HG03520 (cell line): ENCODE results near the gene PLCB4.

Experiments
- ATAC-seq: cut with Tn5 transposase; IDR thresholded peaks from one replicate; pipeline ENCODE4 v1.9.1; 2021; ENCODE audit warnings: mild to moderate bottlenecking, moderate library complexity; ENCODE audit not compliant: unreplicated experiment

PLCB4 gene

DNA sequence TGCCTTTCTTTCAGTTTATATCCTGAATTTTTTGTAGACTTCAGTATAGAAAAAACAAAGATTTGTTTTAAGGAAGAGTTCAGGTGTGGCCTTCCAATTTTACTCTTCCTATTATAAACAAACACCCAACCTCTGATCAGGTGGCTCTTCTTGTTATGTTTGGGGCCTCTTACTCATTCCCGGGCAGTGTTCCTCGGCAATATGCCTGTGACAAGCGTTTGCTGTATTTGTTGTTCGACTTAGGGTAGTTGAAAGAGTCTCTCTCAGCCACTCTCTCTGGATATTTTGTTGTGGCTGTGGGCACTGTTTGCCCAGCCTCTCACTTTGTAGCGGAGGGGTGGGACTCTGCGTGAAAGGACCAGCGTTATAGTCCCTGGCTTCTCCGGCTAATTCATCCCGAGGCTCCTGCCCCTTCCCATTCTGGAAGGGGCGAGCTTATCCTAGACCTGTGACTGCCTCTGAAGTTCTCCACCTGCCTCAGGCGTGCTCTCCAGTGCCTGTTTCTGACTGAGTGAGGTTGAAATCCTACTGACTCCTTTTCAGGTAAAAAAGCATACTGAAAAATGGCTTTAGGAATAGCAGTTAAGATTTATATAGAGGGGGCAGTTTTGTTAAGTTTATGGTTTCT is 97.4 kb downstream of the PLCB4 start:
- ATAC-seq, result no peak

GRCh38 chr20:9169409-9169808 is 100.5 kb downstream of the PLCB4 start:
- ATAC-seq, result no peak

DNA sequence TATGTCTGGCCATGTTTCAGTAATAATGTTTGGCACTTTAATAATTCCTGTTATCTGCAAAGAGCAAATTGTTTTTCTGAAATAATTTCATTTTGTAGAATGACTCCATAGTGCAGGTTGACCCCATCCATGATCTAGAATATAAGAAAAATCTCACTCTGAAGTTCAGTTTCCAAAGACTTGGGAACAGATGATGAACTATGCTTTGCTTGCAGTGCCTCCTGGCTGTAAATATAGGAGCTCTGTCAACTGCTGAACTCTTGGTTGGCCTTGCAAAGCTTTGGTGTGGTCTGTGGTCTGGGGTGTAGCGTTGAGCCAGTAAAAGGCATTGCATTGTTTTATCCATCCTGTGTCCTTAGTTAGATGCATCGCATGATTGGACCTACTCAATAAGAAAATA is 104.0 kb downstream of the PLCB4 start:
- ATAC-seq, result no peak

DNA sequence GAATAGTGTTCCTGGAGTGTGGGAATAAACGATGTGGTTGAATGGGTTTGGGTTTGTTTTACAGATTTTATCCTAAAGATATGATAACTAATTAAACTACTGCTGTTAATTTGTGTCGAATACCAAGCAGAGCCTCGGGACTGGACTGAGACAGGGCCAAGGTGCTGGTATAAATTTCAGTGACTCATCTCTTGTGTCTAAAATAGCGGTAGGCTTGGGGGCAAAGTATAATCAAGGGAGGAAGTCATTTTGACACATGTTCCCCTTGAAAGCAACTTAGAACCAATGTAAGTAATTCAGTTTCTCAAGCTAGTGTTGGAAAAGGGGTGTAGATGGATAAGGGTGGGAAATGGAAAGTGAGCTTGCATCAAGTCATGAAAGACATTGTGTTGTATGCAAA is 108.4 kb downstream of the PLCB4 start:
- no peak for ATAC-seq

GRCh38 chr20:9179193-9179802 is 110.4 kb downstream of the PLCB4 start:
- ATAC-seq, result no peak

DNA sequence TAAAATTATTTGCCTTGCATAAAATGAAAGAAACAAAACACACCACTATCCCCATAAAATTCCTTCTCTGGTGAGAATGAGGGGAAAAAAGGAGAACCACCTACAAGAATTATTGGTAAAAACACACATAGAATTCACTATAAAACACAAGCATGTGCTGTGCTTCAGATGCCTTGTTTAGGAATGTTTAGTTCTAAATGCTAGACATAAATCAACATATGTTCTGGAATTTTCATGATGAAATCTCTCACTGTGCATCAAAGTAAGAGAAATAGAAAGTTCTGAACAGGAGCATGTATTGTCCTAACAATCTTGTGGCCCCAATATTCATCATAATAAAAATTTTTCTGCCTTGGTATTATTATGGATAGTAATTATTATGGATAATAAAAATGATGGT is 111.0 kb downstream of the PLCB4 start:
- ATAC-seq, result no peak

GRCh38 chr20:9180481-9181257 is 111.8 kb downstream of the PLCB4 start:
- ATAC-seq, result no peak

DNA sequence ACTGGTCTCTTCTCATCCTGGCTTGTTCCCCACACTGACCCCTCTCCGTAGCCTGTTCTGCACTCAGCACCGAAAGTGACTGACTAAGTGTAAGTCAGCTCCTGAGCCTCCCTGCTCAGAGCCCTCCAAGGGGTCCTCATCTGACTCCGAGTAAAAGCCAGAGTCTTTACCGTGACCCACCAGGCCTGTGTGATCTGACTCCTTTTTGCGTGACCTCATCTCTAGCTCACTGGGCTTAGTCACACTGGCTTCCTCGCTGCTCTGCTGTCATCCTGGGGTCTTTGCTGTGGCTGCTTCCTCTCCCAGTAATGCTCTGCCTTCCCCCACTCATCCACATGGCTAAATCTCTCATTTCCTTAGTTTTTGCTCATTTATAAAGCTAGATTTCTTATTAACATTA is 116.6 kb downstream of the PLCB4 start:
- no peak for ATAC-seq

DNA sequence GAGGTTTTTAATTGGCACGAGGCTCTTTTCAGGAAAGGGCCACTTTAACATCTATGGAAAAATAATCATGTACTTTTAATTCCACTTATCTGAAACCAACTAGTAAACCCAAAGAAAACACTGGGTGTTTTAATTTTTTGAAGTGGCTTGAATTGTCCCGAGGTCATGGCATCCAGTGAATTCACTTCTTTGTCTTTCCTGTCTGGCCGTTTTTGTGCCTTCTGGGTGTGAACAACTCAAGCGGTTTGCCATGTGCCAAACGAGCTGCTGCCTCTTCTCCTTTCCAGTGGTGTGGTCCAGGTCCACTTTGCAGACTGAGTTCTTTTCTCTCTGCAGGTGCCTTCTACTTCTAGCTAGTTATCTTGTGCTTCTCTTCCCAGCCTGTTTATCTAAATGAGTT is 117.5 kb downstream of the PLCB4 start:
- ATAC-seq, result no peak

DNA sequence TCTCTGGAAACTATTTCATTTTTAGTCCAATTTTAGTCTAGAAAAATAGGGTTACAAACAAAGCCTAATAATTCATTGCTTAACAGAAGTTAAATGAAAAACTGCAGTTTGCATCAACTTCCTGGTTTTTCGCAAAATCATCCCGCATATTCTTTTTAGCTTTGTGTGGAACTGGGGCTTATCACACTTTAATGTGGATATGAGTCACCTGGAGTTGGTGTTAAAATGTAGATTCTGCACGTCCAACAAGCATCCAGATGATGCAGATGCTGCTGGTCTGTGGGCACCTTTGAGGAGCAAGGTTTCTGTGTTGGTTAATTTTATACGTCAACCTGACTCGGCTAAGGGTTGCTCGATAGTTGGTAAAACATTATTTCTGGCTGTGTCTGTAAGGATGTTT is 126.1 kb downstream of the PLCB4 start:
- ATAC-seq, result no peak

GRCh38 chr20:9196110-9196509 is 127.2 kb downstream of the PLCB4 start:
- ATAC-seq, result no peak

DNA sequence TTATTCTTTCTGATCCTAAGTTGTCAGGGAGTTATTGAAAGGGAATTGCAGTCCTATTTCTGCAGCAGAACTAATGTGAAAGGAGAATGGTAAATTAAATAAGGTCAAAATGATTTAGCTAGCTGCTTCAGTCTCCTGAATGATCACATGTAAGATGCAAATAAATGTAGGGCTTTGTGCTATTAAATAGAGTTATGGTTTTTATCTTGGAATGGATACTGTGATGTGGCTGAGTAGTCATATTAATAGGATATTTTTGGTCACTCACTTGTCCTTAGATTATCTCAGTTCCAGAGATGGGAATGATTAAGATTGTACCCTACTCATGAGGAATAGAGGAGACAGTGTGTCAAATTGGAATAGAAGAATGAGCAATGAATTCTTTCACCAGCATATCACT is 129.6 kb downstream of the PLCB4 start:
- no peak for ATAC-seq

DNA sequence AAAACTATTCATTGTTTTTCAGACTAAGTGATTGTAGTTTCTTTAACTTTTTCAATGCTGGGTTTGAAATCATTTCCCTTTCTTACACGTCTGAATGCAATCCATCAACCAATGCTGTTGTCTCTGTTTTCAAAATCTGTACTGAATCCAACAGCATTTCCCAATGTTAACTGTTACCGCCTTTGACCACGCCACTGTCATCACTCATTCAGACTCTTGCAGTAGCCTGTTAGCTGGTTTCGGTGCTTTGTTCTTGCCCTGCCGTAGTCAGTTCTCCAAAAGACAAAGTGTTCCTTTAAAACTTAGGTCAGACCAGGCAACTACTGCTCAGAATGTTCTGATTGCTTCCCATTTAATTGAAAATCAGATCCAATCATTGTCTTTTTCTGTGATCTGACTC is 131.3 kb downstream of the PLCB4 start:
- no peak for ATAC-seq

GRCh38 chr20:9200620-9201019 is 131.7 kb downstream of the PLCB4 start:
- ATAC-seq, result no peak

DNA sequence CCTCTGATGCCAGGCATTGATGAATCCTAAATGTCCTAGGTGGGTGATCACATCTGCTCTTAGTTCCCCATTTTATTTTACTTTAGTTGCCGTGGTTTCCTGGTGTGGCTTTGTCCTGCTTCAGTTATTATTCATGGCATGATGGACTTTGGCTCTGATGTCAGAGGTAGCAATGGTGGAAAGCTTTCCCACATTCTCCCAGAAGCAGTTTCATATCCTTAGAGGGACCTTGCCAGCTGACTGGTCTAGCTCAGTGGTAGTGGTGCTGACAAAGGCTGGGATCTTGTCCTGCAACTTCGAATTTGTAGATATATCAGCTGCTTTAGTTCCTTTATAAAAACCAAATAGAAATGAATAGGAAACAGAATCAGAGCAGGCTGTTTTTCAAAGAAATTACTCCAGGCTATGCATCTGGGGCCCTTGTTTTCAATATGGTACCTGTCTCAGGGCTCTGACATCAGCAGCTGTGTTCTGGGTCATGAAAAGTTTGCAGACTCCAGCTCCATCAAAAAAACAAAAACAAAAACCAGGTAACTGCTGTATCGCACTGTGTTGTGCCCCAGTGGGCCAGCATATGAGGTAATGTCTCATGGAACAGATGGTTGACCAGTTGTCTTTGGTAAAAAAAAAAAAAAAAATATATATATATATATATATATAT is 133.7 kb downstream of the PLCB4 start:
- ATAC-seq, result no peak

DNA sequence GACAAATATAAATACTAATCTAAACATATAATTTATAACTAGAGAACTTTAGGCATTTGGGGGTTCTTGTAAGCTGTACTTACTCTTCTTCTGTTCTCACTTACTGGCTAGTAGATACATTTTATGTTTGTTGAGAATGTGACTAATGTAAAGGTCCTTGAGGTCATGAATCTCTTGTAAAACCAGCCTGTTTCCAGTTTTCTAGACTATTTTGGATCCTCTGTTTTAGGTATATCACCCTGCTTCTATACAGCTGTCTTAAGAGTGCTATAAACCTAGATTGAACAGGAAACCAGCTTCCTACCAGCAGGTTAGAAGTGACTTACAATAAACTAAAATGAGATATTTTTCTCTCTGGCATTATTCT is 134.2 kb downstream of the PLCB4 start:
- ATAC-seq, result no peak

DNA sequence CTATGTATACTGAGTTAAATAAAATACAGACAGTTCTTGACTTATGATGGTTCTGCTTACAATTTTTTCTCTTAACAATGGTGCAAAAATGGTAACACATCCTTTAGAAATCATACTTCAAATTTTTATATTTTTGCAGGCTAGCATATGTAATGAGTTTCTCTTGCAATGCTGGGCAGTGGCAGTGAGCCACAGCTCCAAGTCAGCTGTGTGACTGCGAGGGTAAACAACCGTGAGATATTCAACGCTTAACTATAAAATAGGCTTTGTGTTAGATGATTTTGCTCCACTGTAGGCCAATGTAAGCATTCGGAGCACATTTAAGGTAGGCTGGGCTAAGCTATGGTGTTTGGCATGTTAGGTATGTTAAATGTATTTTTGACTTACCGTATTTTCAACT is 136.1 kb downstream of the PLCB4 start:
- ATAC-seq, result no peak

GRCh38 chr20:9206486-9206885 is 137.6 kb downstream of the PLCB4 start:
- ATAC-seq, result no peak

DNA sequence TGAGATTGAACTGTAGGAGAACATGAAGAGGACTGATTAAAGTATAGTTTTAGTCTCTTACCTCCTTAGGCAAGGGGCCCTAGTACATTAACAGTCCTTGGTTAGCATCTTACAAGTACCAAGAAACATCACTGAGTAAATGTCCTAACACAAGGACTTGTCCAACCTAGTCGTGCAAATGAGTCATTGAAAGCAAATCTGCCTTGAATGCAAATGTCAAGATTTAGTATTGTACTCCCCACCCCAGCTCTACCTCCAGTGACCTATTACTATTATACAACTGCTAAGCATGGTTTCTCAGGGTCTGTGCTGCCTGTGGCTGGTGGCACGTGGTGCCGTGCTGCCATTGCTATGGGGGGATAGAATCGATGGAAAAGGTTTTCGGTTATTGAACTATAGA is 138.4 kb downstream of the PLCB4 start:
- ATAC-seq, result no peak

DNA sequence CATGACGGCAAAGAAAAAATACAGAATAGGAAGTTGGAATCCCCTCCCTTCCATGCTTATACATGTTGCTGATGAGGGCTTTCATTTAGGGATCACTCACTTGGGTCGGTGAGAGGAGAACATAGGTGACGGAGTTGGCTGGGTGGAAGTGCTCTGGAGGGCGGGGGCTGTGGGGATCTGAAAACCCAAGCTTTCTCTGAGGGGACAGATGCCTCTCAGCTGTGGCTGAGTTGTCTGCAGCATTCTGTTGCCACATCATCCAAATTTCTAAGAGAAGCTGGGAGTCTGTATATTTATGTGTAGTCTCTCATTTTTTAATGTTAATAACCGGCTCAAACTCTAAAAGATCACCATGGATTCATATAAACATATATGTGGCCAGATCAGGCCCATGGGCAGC is 141.5 kb downstream of the PLCB4 start:
- no peak for ATAC-seq

DNA sequence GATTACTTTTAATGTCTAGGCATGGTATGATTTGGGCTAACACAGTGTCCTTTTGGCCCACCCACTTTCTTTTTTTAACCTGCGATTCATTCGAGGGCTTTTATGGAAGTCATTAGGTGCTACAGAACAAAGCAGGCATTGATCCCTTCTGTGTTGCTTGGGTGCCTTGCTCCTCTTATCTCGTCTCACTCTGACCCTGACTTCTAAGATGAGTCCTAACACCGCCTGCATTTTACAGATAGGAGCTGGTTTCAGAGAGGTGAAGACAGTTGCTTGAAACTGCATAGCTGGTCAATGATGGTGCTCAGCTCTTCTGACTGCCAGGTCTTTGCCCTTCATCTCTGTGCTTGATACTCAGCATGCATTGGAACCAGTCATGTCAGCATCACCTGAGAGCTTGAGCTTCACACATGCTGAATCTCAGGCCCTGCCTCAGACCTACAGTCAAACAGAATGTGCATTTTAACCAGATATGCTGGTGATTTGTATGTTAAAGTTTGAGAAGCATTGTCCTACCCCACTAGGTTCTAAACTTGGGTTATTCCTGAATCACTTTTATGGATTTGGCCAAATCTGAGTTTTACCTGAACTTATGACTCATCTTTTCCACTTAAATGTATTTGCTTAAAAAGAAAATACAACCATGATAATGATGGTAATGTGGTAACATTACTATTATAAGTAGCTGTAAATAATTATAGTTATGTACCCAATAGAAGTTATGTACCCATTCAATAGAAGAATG is 142.3 kb downstream of the PLCB4 start:
- ATAC-seq, result no peak
